GM18520 (cell line): ENCODE measurements around the gene ALG8.
"Not testable (repeated sequence)": the region's sequence is repeated elsewhere in the genome, so short reads cannot be mapped to it uniquely, and the experiment has no call there.

Experiments used
- ATAC-seq: cut with Tn5 transposase; IDR thresholded peaks from one replicate; pipeline ENCODE4 v1.9.1; 2021; ENCODE audit not compliant: unreplicated experiment

The ALG8 gene

DNA sequence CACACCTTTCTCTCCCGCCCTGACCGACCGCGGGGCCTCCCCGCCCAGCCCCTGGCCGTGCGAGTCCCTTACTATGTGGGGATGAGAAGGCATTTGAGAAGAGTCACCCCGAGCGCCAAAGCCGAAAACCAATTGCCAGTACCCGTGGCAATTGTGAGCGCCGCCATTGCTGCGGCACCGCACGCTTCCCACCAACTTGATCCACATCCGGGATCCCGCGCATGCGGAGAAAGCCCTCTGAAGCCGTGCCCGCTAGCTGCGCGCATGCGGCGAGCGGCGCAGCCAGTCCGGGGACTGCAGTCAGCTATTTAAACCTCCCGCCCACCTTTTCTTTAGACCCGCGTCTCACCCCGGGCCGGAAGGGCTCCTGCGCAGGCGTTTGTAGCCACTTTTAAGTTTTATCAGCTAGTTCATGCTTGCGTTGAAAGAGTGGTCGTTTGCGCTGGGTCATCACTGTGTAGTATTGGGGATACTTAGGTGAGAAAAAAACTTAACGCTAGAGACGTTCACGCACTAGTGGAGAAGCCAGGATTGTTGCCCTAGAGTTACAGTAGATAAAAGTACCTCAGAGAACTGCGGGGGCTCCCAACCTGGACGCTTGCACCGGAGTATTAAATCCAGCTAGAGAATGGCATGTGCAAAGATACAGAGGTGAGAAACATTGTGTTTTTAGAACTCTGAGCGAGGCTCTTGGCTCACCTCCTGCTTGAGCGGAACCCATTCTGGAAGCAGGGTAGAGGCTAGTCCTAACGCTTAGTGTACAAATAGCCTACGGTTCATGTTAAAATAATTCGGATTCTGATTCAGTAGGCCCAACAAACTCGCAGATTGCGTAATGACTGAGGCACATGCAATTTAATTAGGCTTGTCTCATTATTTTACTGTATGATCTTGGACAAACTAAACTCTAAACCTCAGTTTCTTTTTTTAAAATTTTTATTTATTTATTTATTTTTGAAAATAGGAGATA, at the start of gene ALG8:
TSS of gene ALG8 (minus strand) at position 205 of the 970 bp plus-strand sequence. CDS start at position 167, 38 bp downstream.
- peak; percentile 86 for ATAC-seq

DNA sequence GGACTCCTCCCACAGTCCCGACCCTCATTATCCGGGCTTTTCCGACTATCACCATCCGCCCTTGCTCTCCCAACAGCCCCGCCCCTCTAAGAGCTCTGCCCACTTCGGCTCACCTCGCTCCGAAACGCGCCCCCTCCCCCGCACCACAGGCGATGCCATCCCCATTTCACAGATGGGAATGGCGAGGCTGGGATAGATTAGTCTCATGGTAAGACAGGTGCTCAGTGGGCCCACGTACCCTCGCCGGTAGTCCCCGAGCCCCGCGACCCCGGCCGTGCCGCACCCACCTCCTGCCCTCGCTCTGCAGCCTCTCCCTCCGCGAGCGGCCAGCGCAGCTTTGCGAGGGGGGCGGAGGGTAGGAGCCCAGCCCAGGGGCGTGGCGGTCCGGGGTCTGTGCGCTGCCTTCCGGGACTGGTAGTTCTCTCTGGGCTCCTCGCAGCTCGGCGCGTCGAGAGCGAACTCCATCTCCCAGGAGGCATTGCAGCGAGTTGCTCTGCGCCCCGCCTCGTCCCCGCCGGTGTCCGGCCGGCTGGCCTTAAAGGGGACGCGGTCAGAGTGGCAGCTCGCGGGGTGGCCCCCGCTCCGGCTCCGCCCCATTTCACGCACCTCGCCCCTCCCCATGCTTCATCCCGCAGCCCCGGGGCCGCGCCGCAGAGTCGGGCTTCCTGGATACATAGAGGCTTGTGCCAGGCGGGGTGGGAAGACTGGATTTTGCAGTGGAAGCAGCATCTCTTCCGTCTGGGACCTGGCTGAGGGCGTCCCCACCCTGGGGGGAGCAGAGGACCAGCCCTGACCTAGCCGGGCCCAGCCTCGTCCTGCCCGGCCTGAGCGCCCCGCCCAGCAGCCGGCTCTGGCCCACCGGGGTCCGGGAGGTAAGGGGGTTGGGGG, 49.1 kb upstream of the ALG8 start, which contains the start of the genes KCTD21 and USP35:
TSS of gene KCTD21 (minus strand) at position 341 of the 888 bp plus-strand sequence. CDS start 14,072 bp downstream, outside the sequence.
TSS of gene USP35 (plus strand) at position 634 of the 888 bp plus-strand sequence. CDS start 7,327 bp downstream, outside the sequence.
- ATAC-seq: peak; percentile 96

DNA sequence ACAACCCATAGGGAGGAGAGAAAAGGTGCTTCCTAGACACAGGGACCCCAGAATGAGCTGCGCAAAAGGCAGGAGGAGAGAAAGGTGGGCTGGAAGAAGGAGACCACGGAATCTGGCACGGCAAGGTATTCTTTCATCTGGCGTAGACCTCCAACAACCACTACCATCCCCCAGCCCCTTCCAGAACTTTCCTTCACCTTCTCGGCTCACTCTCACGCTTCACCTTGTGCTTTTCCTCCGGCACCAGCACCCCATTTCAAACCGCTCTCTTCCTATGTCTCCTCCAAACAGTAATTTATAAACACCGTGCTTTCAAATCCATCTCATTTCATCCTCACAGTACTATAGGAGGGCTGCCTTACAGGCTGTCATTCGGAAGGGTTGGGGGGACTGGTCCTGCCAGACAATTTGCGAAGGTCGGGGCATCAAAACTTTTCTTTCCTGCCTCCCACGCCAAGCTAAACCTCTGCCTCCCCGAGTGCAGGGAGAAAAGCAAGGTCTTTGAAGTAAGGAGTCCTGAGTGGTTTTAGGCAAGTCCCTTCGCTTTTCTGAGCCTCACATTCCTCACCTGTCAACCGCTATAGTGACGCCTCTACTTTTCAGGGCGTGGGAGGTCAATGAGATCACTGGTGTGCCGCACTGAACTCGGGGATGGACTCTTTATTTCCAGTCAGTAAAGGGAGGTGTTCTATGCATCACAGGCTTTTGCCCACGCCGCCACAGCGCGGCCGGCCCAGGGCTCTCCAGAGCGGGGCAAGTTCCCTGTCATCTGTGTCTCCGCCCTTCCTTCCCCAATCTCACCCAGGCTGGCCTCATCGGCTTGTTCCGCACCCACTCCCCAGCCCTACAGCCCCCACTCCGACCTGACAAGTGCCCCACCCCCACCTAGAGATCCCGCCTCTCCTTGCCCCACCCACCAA, 48.2 kb upstream of the ALG8 start:
- ATAC-seq: peak; percentile 1

DNA sequence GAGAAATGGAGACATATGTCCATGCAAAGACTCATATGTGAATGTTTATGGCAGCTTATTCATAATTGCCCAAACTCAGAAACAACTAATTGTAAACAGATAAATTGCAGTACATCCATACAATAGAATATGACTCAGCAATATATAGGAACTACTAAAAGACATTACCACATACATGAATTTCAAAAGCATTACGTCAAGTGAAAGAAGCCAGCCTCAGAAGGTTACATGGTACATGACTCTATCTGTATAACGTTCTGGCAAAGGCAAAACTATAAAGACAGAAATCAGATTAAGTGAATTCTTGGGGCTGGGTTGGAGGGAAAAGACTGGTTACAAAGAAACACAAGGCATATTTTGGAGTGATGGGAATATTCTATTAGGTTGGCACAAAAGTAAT, 41.8 kb upstream of the ALG8 start:
- ATAC-seq: no peak

DNA sequence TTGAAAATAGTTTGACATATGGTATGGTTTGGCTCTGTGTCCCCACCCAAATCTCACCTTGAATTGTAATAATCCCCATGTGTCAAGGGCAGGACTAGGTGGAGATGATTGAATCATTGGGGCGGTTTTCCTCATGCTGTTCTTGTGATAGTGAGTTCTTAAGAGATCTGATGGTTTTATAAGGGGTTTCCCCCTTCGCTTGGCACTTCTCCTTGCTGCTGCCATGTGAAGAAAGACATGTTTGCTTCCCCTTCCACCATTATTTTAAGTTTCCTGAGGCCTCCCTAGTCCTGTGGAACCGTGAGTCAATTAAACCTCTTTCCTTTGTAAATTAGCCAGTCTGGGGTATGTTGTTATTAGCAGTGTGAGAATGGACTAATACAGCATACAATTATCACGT, 41.3 kb upstream of the ALG8 start:
- no peak for ATAC-seq

DNA sequence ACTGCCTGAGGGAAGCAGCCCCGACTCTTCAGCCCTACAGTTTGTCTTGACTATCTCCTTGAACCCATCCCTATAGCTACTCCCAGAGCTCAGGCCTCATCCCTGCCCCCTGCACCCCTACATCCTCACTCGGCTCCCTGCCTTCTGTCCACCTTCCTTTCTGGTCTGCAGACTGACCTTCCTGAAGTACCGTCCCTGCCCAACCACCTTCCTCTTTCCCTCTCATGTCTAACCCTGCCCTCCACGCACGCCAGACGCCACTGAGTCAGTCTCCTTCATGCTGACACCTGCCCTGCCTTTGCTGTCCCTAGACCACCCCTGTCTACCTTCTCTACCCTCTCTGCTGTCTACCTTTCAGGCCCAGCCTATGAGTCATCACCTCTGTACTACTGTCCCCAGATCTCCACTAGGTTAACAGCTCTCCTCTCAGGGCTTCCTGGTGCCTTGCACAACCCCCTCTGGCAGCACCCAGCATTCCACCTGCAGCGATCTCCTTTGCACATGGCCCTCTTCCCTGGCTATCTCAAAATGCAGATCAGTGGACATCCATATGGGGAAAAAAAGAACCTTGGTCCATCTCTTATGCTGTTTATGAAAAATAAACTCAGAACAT, 40.1 kb upstream of the ALG8 start:
- ATAC-seq: no peak

DNA sequence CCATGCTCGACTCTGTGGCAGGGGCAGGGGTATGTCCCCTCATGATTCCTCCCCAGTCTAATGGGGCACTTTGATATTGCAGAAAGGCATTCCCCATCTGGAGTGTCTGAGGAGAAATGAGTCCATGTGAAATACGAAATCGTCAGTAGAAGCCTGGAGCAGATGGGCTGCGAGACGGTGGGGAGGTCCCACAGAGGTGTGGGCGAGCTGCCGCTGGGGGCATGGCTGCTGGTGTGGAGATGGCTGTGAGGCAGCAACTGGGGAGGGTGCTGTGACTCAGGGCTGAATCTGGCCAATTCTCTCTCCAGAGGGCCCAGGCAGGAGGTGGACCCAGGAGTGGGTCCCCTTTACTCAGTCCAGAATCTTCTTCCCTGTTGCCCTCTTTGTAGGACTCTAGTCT, 37.8 kb upstream of the ALG8 start:
- no peak for ATAC-seq

DNA sequence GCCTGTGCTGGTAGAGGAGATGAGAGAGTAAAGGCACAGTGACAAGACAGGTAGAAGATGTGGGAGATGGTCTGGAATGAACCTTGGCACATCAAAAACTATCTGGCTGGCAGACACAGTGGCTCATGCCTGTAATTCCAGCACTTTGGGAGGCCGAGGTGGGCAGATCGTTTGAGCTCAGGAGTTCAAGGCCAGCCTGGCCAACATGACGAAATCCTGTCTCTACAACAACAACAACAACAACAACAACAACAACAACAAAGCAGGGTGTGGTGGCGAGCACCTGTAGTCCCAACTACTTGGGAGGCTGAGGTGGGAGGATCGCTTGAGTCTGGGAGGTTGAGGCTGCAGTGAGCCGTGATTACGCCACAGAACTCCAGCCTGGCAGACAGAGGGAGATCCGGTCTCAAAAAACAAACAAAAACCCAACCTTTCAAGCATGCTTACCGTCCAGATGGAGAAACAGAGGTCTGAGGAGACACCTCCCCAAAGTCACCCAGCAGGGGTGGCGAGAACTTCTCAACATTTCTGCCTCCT, 37.2 kb upstream of the ALG8 start:
- ATAC-seq: no peak

DNA sequence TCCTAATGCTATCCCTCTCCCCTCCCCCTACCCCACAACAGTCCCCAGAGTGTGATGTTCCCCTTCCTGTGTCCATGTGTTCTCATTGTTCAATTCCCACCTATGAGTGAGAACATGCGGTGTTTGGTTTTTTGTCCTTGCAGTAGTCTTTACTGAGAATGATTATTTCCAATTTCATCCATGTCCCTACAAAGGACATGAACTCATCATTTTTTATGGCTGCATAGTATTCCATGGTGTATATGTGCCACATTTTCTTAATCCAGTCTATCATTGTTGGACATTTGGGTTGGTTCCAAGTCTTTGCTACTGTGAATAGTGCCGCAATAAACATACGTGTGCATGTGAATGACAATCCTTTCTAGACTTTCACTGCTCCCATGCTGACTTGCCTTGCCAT, 36.4 kb upstream of the ALG8 start:
- not testable (repeated sequence) for ATAC-seq

DNA sequence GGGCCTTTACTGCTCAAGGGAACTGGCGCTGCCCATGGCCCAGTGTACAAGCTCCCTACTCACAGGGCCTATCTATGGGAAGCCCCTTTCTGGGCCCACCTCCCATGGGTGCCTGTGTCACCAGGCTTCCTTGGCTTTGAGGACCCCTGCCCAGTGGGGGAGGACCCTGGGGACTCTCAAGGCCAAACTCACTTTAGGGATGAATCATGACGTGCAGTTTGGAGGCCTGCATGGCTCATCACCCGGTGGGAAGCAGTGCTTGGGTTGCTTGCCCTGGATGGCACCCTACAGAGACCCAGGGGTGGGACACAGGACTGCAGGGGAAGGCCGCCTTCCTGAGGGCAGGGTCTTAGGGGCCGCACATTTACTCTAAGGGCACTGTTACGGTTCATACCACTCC, 32.5 kb upstream of the ALG8 start:
- ATAC-seq: no peak

DNA sequence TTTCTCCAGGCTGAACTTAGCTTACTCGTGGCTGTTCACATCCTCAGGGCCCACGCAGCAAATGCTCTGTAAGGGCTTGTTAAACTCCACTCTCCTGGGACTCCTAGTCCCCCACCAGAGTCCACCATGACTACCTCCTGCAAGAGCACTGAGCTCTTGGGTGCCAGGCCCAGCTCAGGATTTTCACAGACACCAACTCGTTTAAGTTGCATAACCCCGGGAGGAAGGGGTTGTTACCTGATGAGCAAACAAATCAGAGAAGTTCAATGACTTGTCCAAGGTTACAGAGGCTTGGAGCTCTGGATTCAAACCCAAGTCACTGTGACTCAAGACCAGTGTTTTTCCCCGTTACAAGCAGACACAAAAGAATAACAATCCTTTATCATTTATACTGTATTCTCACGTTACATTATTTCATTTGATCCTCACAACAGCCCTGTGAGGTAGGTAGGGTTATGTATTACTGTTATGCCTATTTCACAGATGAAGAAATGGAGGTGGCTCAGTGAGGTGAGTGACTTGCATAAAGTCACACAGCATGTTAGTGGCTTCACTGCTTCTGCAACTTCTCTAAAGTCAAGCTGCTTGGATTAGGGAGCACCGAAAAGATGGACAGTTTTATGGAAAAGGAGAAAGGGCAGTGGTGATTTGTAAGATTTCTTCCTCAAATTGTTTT, 31.6 kb upstream of the ALG8 start:
- ATAC-seq: no peak

DNA sequence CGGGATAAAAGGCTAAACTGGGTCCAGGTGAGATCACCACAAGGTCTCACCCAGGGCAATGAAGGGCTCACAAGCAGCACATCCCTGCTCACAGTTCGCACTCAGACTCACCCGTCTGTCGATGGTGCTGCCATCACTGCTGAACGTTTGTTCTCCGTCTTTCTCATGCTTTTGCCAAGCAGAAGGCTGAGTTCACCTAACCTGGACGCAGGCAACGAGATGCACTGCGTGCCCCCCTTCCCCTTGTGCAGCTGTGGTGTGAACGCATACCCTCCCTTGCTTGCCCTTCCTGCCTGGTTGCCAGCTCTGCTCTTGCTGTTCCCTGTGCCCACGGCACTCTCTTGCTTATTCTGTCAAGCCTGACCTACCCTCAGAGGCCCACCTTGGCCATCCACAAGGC, 31.0 kb upstream of the ALG8 start:
- ATAC-seq: no peak

DNA sequence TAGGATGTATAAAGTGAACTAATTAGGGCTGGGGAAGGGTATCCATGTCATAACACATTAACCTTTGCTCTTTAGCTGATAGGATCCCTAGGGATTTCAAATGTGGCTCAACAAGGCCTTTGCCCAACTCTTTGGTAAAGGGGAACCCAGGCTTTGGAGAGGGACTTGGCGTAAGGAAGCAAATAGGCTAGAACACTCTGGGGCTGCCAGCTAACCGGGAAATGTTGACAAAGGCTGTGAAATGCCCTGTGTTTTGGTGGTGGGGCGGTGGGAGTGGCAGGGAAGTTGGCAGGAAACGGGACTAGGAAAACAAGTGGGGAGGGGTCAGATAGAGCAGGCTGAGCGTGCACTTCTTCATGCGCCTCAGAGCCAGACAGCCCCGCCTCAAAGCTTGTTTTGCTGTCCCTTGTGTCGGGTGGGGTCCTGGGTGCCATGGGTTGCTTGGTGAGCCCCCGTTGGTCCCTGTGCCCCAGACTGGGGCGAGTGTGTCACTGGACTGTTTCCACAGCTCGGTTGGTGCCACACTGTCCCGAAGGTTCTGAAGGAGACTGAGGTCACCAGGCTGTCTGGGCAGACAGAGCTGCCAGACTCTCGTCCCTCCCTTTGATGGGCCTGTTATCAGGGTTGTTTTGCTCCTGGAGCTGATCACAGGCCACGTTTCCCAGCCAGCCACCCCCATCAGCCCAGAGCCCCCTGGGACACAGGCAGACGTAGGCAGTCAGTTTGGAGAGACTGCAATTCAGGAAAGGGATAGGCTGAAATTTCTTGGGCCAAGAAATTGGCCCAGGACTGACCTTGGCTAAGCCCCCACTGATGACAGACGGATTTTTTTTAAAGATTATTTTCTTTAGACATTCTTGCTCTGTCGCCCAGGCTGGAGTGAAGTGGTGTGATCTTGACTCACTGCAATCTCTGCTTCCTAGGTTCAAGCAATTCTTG, 29.4 kb upstream of the ALG8 start:
- ATAC-seq: no peak

DNA sequence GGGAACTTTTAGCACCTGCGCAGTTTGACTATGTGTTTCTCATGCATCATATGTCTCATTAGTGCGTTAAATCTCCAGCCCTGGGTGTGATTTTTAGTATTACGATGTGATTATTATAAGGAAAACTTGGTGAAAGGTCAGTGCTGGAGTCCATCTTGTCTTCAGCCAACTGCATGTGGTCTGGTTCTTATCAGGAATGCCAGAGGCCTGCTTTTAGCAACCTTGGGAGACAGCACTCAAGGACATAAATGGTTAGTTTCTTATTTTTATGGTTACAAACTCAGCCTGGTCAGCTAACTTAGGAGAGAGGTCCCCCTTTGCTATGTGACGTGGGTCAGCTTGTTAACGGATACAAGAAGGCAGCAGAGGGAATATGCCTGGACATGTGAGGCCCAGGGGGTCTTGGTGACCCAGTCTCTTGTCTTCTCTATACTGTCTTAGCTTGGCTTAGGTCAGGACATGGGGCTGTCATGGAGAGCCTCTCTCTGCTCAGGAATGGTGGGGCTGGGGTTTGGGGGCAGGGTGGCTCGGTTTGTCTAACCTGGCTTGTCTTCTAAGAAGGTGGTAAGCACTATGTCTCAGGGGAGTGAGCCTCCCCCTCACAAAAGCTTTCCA, 27.5 kb upstream of the ALG8 start:
- ATAC-seq: no peak

DNA sequence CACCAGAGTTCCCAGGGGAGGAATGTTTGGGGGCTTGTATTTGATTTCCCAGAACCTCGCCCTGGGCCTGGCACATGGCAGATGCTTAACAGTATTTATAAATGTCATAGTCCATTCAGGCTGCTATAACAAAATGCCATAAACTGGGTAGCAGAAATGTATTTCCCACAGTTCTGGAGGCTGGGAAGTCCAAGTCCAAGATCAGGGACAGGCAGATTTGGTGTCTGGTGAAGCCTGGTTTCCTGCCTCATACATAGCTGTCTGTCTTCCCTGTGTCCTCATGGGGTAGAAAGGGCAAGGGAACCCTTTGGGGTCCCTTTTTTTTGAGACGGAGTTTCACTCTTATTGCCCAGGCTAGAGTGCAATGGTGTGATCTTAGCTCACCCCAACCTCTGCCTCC, 25.0 kb upstream of the ALG8 start:
- no peak for ATAC-seq

DNA sequence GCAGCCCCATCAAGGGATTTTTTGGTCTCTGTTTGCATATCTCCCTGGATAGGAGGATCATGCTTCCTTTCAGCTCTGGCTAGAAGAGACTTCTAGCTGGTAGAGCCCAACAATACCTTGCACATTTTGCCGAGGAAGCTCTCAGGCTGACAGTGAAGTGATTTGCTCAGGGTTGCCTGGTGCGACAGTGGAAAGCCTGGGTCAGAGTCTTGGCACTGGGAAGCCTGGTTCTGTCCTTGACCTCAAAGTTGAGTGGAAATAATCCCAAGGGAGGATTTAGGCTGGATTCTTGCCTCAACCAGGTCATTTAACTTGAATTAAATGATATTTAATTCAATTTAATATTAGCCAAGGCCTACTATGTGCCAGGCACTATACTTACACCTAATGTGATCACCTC, 24.4 kb upstream of the ALG8 start:
- no peak for ATAC-seq

DNA sequence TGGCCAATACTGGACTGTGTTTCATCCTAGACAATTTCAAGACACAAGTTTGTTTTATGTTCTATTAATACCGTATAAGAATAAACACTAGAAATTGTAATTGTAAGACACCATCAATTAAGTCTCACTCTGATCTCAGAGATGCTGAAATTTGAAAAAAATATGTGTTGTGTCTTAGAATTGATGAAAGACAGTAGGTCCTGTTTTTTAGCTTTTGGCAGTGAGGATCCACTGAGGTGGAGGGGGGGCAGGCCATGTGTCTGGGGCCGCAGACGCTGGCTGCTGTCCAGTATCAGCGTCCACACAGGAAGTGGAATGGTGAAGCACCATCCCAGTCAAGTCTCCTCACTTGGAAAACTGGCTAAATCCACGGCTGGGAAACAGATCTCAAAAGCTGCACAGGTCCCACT, 22.5 kb upstream of the ALG8 start:
- ATAC-seq: no peak

DNA sequence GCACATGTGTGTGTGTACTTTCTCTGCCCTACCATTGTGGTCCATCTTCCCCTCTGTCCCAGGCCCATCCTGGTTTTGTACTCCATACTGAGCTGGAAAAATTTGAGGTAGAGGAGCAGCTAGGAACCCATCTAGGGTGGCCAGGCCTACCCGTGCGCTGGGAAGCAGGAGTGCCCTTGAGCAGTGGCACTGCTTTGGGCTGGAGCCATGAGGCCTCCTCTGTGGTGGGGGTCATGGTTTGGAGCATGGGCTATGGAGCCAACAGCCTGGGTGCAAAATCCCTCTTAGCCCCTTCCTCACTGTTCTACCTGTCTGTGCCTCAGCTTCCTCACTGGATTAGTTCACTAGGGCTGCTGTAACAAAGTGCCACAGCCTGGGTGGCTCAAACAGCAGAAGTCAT, 21.9 kb upstream of the ALG8 start:
- no peak for ATAC-seq
